GM12878 (cell line): Measurements from ENCODE around the gene CTSA. TPM values are rescaled to one million over a fixed set of nuclear protein-coding genes. Genes with fewer than 3 reads are reported as not detected.

Experiments used
- ATAC-seq: fragments of 200-7000 bp; cut with Tn5 transposase; 3 replicates; pipeline ENCODE4 v1.9.1; 2020; ENCODE audit warnings: mild to moderate bottlenecking, moderate library complexity
- BruUV-seq: library from RNA; stranded (reverse); fragments of 400-500 nt; replicated peaks from 2 replicates; lab custom pipeline; 2021; lab: Mats Ljungman, UMichigan
- CTCF ChIA-PET: fragments of 300-600 bp; sonication (Branson Sonifier 250); formaldehyde crosslinking; extraction: SDS; loops from one replicate; lab custom pipeline; 2021; ENCODE audit warnings: inconsistent platforms; lab: Yijun Ruan, JAX
- POLR2A ChIA-PET: fragments of 350-600 bp; formaldehyde crosslinking; extraction: SDS; loops from one replicate; lab custom pipeline; 2021; ENCODE audit warnings: inconsistent platforms; lab: Charles Lee
- RAD21 ChIA-PET: fragments of 300-600 bp; sonication (Branson Sonifier 250); formaldehyde crosslinking; loops from one replicate; lab custom pipeline; 2023; ENCODE audit warnings: antibody characterized with exemption; ENCODE audit not compliant: unreplicated experiment; lab: Charles Lee
- SMC1A ChIA-PET: fragments of 300-600 bp; sonication (Branson Sonifier 250); formaldehyde crosslinking; loops from one replicate; lab custom pipeline; 2023; ENCODE audit not compliant: unreplicated experiment, uncharacterized antibody; lab: Charles Lee
- DNase-seq: peaks from one replicate; pipeline ENCODE4 v3.0.0-alpha.2; 2011; ENCODE audit warnings: low read depth, low spot score
- FAIRE-seq: peaks from 3 replicates; lab custom pipeline; 2011; peaks lifted over from hg19 to GRCh38; lab: Jason Lieb, UNC
- H2AFZ ChIP-seq: 2 replicates; pipeline ENCODE4 v1.6.0; 2011; ENCODE audit warnings: low read depth, low read length, control low read depth; ENCODE audit not compliant: control insufficient read depth
- H3K27ac ChIP-seq: 2 replicates; pipeline ENCODE4 v1.5.1; 2011; ENCODE audit warnings: control low read depth; ENCODE audit not compliant: control insufficient read depth, insufficient read depth
- H3K27me3 ChIP-seq, 2 experiments: replicated peaks in 1 of 2; 2 replicates each; pipeline versions ENCODE4 v1.6.0 to v1.6.1; 2011; ENCODE audit warnings: low read length in 1 of 2; ENCODE audit not compliant: control insufficient read depth in 2 of 2, insufficient read depth in 2 of 2
- H3K36me3 ChIP-seq, 2 experiments: 2 replicates each; pipeline ENCODE4 v1.5.1; 2011; ENCODE audit warnings: low read length in 1 of 2; ENCODE audit not compliant: control insufficient read depth in 2 of 2, insufficient read depth in 2 of 2
- H3K4me1 ChIP-seq: 2 replicates; pipeline ENCODE4 v1.6.1; 2011; ENCODE audit warnings: mild to moderate bottlenecking, low read length, moderate library complexity, mixed read lengths; ENCODE audit not compliant: control insufficient read depth, insufficient read depth
- H3K4me2 ChIP-seq: 2 replicates; pipeline ENCODE4 v1.6.0; 2011; ENCODE audit warnings: control low read depth; ENCODE audit not compliant: control insufficient read depth, insufficient read depth
- H3K4me3 ChIP-seq: fragments of 200-600 bp; sonication (generic); 2 replicates; pipeline ENCODE4 v1.5.1; 2016
- H3K79me2 ChIP-seq: 2 replicates; pipeline ENCODE4 v1.6.0; 2011; ENCODE audit warnings: low read length; ENCODE audit not compliant: control insufficient read depth, insufficient read depth
- H3K9ac ChIP-seq: 2 replicates; pipeline ENCODE4 v1.8.0; 2011; ENCODE audit warnings: low read length, control low read depth, mixed read lengths; ENCODE audit not compliant: control insufficient read depth, insufficient read depth
- H3K9me3 ChIP-seq: replicated peaks from 3 replicates; pipeline ENCODE4 v1.5.1; 2011; ENCODE audit warnings: mild to moderate bottlenecking, low read length; ENCODE audit not compliant: control insufficient read depth, insufficient read depth
- H4K20me1 ChIP-seq: 2 replicates; pipeline ENCODE4 v1.6.0; 2011; ENCODE audit not compliant: control insufficient read depth, insufficient read depth
- ASH2L ChIP-seq: fragments of 300-600, 200-600 bp; sonication (generic); IDR thresholded peaks from 2 replicates; pipeline ENCODE4 v1.6.1; 2017; ENCODE audit warnings: low read depth, mild to moderate bottlenecking, borderline replicate concordance
- ATF7 ChIP-seq: fragments of 450-650 bp; IDR thresholded peaks from 2 replicates; pipeline ENCODE4 v1.6.1; 2016; ENCODE audit warnings: low read depth, mild to moderate bottlenecking
- CBFB ChIP-seq: IDR thresholded peaks from 2 replicates; pipeline ENCODE4 v1.6.1; 2016; ENCODE audit warnings: antibody characterized with exemption, low read depth
- CHD2 ChIP-seq: IDR thresholded peaks from 2 replicates; pipeline ENCODE4 v1.6.1; 2011; ENCODE audit warnings: low read depth, low read length, improper control_type of control experiment, borderline replicate concordance
- ESRRA ChIP-seq: IDR thresholded peaks from 2 replicates; pipeline ENCODE4 v1.6.1; 2012; ENCODE audit warnings: mild to moderate bottlenecking, low read length, improper control_type of control experiment
- MXI1 ChIP-seq: fragments of 150-350 bp; IDR thresholded peaks from 2 replicates; pipeline ENCODE4 v1.6.1; 2011; ENCODE audit warnings: low read depth, mild to moderate bottlenecking, inconsistent platforms, low read length, improper control_type of control experiment
- POU2F2 ChIP-seq: IDR thresholded peaks from 3 replicates; pipeline ENCODE4 v1.6.1; 2011; ENCODE audit warnings: low read depth, mild to moderate bottlenecking, low read length, borderline replicate concordance
- TCF12 ChIP-seq: IDR thresholded peaks from 2 replicates; pipeline ENCODE4 v1.6.1; 2011; ENCODE audit warnings: low read depth, mild to moderate bottlenecking, low read length
- YBX1 ChIP-seq: fragments of 450-650 bp; IDR thresholded peaks from 2 replicates; pipeline ENCODE4 v1.6.1; 2016; ENCODE audit warnings: antibody characterized with exemption
- WGBS: methylation state at CpG from one replicate; pipeline ENCODE4 v1.1.6; 2016; ENCODE audit warnings: low lambda C conversion rate; ENCODE audit not compliant: insufficient replicate concordance, insufficient coverage; ENCODE audit errors: missing lambda C conversion rate; 5-methylcytosine and 5-hydroxymethylcytosine counted together
- in situ Hi-C: fragments of 300-500 bp; cut with MboI; formaldehyde crosslinking; loops from 9 replicates; pipeline ENCODE4 v1.14.3; 2018; ENCODE audit warnings: mixed read lengths
- intact Hi-C: fragments of 100-400 bp; cut with micrococcal nuclease; formaldehyde crosslinking; loops from one replicate; pipeline ENCODE4 v1.14.2; 2022; ENCODE audit not compliant: unreplicated experiment
- polyA plus RNA-seq, 11 experiments: library from polyadenylated mRNA; depleted of rRNA in 4 of 11; unstranded in 6 of 11; stranded (reverse) in 5 of 11; fragments of >200 nt; fragmentation: Nextera tagmentation in 4 of 11; fragmentation: Illumina TruSeq in 1 of 11; extraction: Ambion mirVana in 4 of 11; extraction: Trizol in 1 of 11; gene quantifications; 1 replicate in 1 of 11; 2 replicates in 10 of 11; pipeline versions ENCODE4 v1.2.1 to v1.2.3, GENCODE V29; 2011 to 2016; ENCODE audit warnings: inconsistent platforms in 2 of 11, missing spikeins in 2 of 11, low read depth in 1 of 11
- total RNA-seq, 4 experiments: library from RNA; depleted of rRNA in 3 of 4; stranded (reverse); fragments of >200 nt in 3 of 4; fragmentation: Illumina TruSeq in 1 of 4; extraction: Trizol in 1 of 4; gene quantifications; 2 replicates each; pipeline versions ENCODE4 v1.2.1 to v1.2.3, GENCODE V29; 2013 to 2021
- TF ChIP-seq, protein P1 (sequence below): fragments of 150-350 bp; IDR thresholded peaks from 2 replicates; pipeline ENCODE4 v1.6.1; 2014; ENCODE audit warnings: mild to moderate bottlenecking, low read depth, low read length
- TF ChIP-seq, protein P2 (sequence below): fragments of 450-650 bp; formaldehyde crosslinking; IDR thresholded peaks from 2 replicates; pipeline ENCODE4 v1.4.0; 2020; ENCODE audit warnings: mild to moderate bottlenecking, moderate library complexity
- TF ChIP-seq, protein P3 (sequence below): fragments of 450-650 bp; IDR thresholded peaks from 2 replicates; pipeline ENCODE4 v1.6.1; 2016; ENCODE audit warnings: mild to moderate bottlenecking

The CTSA gene
- total and polyA plus RNA-seq, 10 of the 15 experiments (the other 5 are each of a cell fraction or from before 2014, with no cell fraction given): 7.1 to 67.0 (median 36.2) TPM

DNA sequence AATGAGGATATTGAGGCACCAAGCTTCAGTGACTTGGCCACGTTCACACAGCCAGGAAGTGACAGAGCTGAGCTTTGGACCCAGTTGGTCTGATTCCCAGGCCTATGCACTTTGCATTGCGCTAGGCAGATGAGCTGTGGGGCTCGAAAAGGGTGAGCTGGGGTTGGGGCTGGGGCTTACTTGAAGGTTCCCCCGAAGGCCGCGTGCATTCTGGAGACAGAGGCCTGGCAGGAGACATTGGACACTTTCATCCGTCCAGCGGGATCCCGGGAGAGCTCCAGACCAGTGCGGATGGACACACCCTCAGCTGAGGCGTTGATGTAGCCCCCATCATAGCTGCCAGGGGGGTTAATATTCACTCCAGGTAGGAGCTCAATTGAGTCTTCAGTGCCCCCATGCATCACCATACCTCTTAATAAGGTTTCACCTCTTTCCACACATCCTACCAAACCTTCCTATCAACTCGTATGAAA, 18.2 kb downstream of the CTSA start (continued):
- TF ChIP-seq, protein P1, sequence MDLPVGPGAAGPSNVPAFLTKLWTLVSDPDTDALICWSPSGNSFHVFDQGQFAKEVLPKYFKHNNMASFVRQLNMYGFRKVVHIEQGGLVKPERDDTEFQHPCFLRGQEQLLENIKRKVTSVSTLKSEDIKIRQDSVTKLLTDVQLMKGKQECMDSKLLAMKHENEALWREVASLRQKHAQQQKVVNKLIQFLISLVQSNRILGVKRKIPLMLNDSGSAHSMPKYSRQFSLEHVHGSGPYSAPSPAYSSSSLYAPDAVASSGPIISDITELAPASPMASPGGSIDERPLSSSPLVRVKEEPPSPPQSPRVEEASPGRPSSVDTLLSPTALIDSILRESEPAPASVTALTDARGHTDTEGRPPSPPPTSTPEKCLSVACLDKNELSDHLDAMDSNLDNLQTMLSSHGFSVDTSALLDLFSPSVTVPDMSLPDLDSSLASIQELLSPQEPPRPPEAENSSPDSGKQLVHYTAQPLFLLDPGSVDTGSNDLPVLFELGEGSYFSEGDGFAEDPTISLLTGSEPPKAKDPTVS: no peak
- TF ChIP-seq MXI1: no peak
- no peak for TF ChIP-seq ATF7
- TF ChIP-seq ESRRA: no peak
- no peak for TF ChIP-seq ASH2L
- TF ChIP-seq POU2F2: no peak
- no peak for TF ChIP-seq CHD2
- TF ChIP-seq CBFB: no peak
- no peak for TF ChIP-seq TCF12

DNA sequence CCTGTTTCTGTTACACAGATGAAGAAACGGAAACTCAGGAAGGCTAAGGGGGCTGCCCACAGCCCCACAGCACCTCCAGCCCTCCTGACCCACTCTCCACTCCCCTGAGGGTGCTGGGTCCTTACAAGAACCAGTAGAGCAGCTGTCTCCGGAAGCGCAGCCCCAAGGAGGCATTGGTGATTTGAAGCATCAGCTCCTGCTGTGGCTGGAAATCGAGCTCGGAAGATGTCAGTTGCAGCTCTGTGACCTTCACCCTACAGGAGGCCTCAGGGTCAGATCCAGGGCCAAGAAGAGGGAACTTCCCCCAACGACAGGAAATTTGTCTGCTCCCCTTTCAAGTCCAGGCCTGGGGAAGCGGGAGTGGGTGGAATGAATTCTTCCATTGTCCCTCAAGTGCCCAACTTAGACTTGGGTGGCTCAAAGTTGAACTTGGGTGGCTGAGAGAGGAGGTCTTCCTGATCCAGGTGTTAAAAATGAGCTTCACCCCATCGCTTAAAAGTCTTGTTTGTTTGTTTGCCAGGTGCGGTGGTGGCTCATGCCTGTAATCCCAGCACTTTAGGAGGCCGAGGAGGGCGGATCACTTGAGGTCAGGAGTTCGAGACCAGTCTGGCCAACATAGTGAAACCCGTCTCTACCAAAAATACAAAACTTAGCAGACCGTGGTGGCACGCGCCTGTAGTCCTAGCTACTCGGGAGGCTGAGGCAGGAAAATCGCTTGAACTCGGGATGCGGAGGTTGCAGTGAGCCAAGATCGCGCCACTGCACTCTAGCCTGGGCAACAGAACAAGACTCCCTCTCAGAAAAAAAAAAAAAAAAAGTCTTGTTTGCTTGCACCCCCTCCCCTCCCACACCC, 18.9 kb downstream of the CTSA start:
- no peak for DNase-seq
- BruUV-seq: TSS peak; percentile 85
- intact Hi-C loops (loop anchor here (1.0 kb wide), 1 partner anchor 19 kb away; the partner anchor contains the start of genes CTSA and NEURL2), in situ Hi-C loops (no loop called here)
- Histone ChIP-seq H4K20me1 (no peaks in the 10 kb centered on the region), H3K27ac (no peak overlapping the region), H3K4me2 (peak overlapping the region; percentile 69), H3K4me1 (peaks cover 15% of the 10 kb centered on the region), H3K9ac (no peak overlapping the region), H2AFZ (peak overlapping the region; percentile 79), H3K4me3 (no peak overlapping the region), H3K36me3 (no peaks in the 10 kb centered on the region), H3K9me3 (no peaks in the 10 kb centered on the region), H3K27me3 (no peaks in the 10 kb centered on the region), H3K79me2 (no peaks in the 10 kb centered on the region)
- ChIA-PET POLR2A (interaction anchor here (0.6 to 3.9 kb wide), 9 partner anchors 8 to 61 kb away, joined by 3 to 32 read pairs (median 3); partner anchors contain the start of genes CTSA, NEURL2 and PCIF1), SMC1A (interaction anchor here (0.6 to 3.5 kb wide), 6 partner anchors 18 to 536 kb away, joined by 3 to 12 read pairs (median 3); partner anchors contain the start of genes CTSA and NEURL2), RAD21 (interaction anchor here (1.1 to 2.0 kb wide), 2 partner anchors 19 to 24 kb away, joined by 4 to 13 read pairs; partner anchors contain the start of genes CTSA and NEURL2), CTCF (interaction anchor here (0.9 to 3.1 kb wide), 6 partner anchors 19 to 111 kb away, joined by 3 to 19 read pairs (median 4); partner anchors contain the start of genes CTSA and NEURL2)
- 93% methylated on average over 22 of the region's 22 CpGs for WGBS
- no peak for ATAC-seq
- FAIRE-seq: no peak
- TF ChIP-seq YBX1: no peak
- TF ChIP-seq, protein P2, sequence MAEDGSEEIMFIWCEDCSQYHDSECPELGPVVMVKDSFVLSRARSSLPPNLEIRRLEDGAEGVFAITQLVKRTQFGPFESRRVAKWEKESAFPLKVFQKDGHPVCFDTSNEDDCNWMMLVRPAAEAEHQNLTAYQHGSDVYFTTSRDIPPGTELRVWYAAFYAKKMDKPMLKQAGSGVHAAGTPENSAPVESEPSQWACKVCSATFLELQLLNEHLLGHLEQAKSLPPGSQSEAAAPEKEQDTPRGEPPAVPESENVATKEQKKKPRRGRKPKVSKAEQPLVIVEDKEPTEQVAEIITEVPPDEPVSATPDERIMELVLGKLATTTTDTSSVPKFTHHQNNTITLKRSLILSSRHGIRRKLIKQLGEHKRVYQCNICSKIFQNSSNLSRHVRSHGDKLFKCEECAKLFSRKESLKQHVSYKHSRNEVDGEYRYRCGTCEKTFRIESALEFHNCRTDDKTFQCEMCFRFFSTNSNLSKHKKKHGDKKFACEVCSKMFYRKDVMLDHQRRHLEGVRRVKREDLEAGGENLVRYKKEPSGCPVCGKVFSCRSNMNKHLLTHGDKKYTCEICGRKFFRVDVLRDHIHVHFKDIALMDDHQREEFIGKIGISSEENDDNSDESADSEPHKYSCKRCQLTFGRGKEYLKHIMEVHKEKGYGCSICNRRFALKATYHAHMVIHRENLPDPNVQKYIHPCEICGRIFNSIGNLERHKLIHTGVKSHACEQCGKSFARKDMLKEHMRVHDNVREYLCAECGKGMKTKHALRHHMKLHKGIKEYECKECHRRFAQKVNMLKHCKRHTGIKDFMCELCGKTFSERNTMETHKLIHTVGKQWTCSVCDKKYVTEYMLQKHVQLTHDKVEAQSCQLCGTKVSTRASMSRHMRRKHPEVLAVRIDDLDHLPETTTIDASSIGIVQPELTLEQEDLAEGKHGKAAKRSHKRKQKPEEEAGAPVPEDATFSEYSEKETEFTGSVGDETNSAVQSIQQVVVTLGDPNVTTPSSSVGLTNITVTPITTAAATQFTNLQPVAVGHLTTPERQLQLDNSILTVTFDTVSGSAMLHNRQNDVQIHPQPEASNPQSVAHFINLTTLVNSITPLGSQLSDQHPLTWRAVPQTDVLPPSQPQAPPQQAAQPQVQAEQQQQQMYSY (CRISPR knock-in tag): no peak
- TF ChIP-seq, protein P3, sequence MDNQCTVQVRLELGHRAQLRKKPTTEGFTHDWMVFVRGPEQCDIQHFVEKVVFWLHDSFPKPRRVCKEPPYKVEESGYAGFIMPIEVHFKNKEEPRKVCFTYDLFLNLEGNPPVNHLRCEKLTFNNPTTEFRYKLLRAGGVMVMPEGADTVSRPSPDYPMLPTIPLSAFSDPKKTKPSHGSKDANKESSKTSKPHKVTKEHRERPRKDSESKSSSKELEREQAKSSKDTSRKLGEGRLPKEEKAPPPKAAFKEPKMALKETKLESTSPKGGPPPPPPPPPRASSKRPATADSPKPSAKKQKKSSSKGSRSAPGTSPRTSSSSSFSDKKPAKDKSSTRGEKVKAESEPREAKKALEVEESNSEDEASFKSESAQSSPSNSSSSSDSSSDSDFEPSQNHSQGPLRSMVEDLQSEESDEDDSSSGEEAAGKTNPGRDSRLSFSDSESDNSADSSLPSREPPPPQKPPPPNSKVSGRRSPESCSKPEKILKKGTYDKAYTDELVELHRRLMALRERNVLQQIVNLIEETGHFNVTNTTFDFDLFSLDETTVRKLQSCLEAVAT: peak; percentile 90
